Natural killer cell treated with Interleukin-12 subunit alpha and Interleukin-12 subunit beta and Interleukin-15 and Interleukin-18, amount 100 ng/mL, for 72 hours (primary cell): ENCODE data around the gene LGALS14. TPM values are rescaled to one million over a fixed set of nuclear protein-coding genes. Genes with fewer than 3 reads are reported as not detected.
"Not testable (repeated sequence)": the region's sequence is repeated elsewhere in the genome, so short reads cannot be mapped to it uniquely, and the experiment has no call there.

Experiments
- ATAC-seq, 2 donors: fragments of 150-1000 bp; cut with Tn5 transposase in 1 of 2; sonication (Bioruptor Pico), chemical (Tn5 transposase) in 1 of 2; 2 replicates each; pipeline ENCODE4 v1.10.0; 2021
- DNase-seq: peaks from one replicate; pipeline ENCODE4 v3.0.0; 2022; ENCODE audit warnings: low spot score
- H3K27ac Mint-ChIP-seq, 2 donors: 1 replicate in 1 of 2; 2 replicates in 1 of 2; pipeline ENCODE4 v1.8.0; 2022; ENCODE audit warnings: mixed read lengths in 2 of 2, mild to moderate bottlenecking in 1 of 2, moderate library complexity in 1 of 2
- H3K27me3 Mint-ChIP-seq, 2 donors: 1 replicate in 1 of 2; 2 replicates in 1 of 2; pipeline ENCODE4 v1.8.0; 2022; ENCODE audit warnings: mixed read lengths in 2 of 2
- H3K36me3 Mint-ChIP-seq: one replicate; pipeline ENCODE4 v1.8.0; 2022; ENCODE audit warnings: mixed read lengths
- H3K4me1 Mint-ChIP-seq, 2 donors: 1 replicate in 1 of 2; 2 replicates in 1 of 2; pipeline ENCODE4 v1.8.0; 2022; ENCODE audit warnings: low read depth in 2 of 2, mixed read lengths in 2 of 2, mild to moderate bottlenecking in 1 of 2
- H3K4me3 Mint-ChIP-seq: one replicate; pipeline ENCODE4 v1.8.0; 2022; ENCODE audit warnings: mixed read lengths
- H3K9me3 Mint-ChIP-seq: 2 replicates; pipeline ENCODE4 v1.8.0; 2022; ENCODE audit warnings: mixed read lengths
- total RNA-seq, 2 donors: library from RNA; stranded (reverse); gene quantifications; one replicate each; pipeline ENCODE4 v1.2.3, GENCODE V29; 2022

Gene LGALS14
- total RNA-seq, 2 donors from 2014 or later = not detected

DNA sequence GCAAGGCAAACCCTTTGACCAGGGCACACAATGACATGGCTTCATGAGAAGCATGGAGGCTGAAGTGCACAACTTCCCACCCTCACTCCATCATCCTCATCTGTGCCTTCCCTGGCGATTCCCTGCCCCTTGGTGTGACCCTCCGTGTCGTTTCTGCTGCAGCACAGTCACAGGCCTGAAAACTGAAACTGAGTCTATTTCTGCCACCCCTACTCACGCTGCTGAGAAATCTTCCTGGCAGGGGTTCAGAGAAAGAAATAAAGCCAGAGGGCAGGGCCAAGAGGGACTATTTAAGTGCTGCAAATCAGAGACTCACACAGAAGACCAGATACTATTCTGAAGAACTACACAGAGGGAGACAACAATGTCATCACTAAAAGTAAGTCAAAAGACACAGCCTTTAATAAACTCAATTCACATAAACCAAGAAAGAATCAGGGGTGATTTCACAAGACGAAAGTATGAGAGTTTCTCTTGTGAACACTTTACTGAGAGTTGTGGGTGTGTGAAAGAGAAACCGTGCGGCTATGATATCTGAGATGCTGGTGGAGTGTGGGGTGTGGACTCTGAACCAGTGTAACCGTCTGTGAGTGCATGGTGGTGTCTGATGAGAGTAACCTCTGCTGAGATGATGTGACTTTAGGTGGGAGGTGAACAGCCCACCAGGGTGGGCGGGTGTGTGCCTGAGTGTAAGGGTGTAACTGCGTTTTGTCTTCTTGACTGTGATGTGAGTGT lies 25.1 kb upstream of the LGALS14 start:
- ATAC-seq (peak; percentile 40 to 85), DNase-seq (no peak)
- Mint-ChIP-seq H3K4me3 (peak overlapping the region; percentile 69), H3K27me3 (peaks cover 0 to 32% of the 10 kb centered on the region in 2 donors), H3K9me3 (no peaks in the 10 kb centered on the region), H3K27ac (peak overlapping the region; percentile 18 to 63), H3K4me1 (peaks cover 24 to 39% of the 10 kb centered on the region in 2 donors), H3K36me3 (no peaks in the 10 kb centered on the region)

DNA sequence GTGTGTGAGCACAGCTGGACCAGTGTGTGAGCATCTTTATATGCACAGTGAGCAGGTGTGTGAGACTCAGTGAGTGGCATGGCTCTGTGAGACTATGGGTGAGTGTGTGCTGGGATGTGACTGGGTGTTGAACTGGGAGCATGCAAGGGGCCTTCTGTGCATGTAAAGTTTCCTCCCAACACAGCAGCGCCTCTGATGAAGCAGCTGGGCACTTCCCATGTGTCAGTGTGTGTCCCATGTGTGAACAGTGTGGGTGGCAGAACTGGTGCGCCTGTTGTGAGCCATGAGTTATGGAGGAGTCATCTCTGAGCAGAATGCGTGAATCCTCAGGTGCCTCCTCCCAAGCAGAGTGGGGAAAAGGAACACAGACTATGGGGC lies 24.5 kb upstream of the LGALS14 start:
- Mint-ChIP-seq H3K9me3 (no peaks in the 10 kb centered on the region), H3K27ac (peak overlapping the region; percentile 18 to 63), H3K4me1 (peaks cover 24 to 39% of the 10 kb centered on the region in 2 donors)

DNA sequence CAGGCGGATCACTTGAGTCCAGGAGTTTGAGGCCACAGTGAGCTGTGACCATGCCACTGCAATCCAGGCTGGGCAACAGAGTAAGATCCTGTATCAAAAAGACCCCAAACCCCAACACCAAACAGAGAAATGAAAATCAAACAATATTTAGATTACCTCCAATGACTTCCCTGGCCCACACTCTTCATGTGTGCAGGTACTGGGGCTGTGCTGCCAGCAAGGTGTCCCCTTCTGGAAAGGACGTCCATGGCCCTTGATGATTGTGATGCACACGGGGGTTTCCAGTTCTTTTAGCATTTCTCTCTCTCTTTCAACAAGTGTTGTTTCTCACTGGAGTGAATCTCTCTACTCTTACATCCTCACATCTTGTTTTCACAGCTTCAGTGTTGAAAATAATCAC lies 23.7 kb upstream of the LGALS14 start:
- Mint-ChIP-seq H3K4me3 (no peak overlapping the region), H3K4me1 (peaks cover 21 to 33% of the 10 kb centered on the region in 2 donors), H3K36me3 (no peaks in the 10 kb centered on the region), H3K27ac (no peak overlapping the region), H3K9me3 (no peaks in the 10 kb centered on the region), H3K27me3 (peaks cover 0 to 26% of the 10 kb centered on the region in 2 donors)
- ATAC-seq = no peak
- DNase-seq = no peak

More for the DNA sequence above, 24.5 kb upstream of the LGALS14 start:
- DNase-seq (no peak), ATAC-seq (peak; percentile 21 to 37)
- Mint-ChIP-seq H3K36me3 (no peaks in the 10 kb centered on the region), H3K27me3 (peaks cover 0 to 32% of the 10 kb centered on the region in 2 donors), H3K4me3 (peak overlapping the region; percentile 69)

DNA sequence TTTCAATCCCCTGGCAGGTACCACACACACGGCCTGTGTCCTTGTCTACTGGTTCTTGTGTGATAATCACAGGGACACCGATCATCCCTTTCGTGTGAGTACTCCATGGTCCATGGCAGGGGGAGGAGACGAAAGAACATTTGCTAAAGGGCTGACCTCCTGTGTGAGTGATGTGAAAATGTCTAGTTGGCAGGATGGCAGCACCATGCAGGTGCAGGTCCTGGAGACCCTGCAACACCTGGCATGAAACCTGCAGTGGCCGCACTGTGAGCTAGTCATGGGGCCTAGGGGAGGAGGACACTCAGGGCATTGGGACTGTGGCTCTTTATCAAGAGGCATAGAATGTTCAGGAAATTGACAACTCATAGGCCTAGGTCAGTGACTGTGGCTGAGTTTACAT lies 22.9 kb upstream of the LGALS14 start:
- H3K4me1 Mint-ChIP-seq = peaks cover 14 to 26% of the 10 kb centered on the region in 2 donors
- H3K9me3 Mint-ChIP-seq = no peaks in the 10 kb centered on the region
- H3K4me3 Mint-ChIP-seq = no peak overlapping the region
- H3K27me3 Mint-ChIP-seq = peaks cover 0 to 22% of the 10 kb centered on the region in 2 donors
- ATAC-seq (no peak), DNase-seq (no peak)
- no peaks in the 10 kb centered on the region for H3K36me3 Mint-ChIP-seq
- H3K27ac Mint-ChIP-seq = no peak overlapping the region

DNA sequence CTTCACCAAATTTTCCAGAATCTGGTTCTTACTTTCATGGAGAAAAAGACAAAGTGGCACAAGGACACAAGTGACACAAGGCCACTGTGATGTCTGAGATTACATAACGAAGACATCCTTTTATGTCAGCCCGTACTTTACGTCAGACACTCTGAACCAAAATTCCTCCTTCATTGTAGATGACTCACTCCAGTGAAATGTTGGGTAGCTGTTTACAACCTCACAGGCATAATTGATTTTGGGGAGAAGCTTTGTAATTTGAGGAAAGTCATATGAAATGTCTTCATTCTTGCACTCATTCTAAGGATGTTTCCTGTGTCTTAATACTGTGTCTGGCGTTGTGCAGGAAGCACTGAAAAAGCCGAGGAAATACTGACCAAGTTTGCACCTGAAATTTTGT lies 20.0 kb upstream of the LGALS14 start:
- H3K27ac Mint-ChIP-seq = no peak overlapping the region
- H3K4me1 Mint-ChIP-seq = peaks cover 5 to 11% of the 10 kb centered on the region in 2 donors
- ATAC-seq (no peak), DNase-seq (no peak)
- H3K27me3 Mint-ChIP-seq = peaks cover 7 to 21% of the 10 kb centered on the region in 2 donors
- H3K4me3 Mint-ChIP-seq = no peak overlapping the region
- H3K9me3 Mint-ChIP-seq = no peaks in the 10 kb centered on the region
- H3K36me3 Mint-ChIP-seq = no peaks in the 10 kb centered on the region

DNA sequence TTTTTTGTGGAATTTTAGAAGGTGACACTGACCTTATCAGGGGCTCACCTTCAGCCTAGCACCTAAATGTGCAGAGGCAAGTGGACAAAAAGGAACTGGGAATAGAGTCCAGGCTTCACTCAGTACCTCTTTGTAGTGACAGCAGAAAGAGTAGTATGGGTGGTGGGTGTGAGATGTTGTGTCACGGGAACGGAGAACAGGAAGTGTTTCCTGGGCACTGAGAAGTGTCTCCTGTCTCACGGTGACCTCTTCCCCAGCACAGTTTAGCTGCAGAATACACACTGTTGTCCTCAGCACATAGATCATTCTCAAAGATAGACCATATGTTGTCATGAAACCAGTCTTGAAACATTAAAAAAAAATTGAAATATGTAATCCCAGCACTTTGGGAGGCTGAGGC lies 17.5 kb upstream of the LGALS14 start:
- Mint-ChIP-seq H3K27me3 (peaks cover 23 to 26% of the 10 kb centered on the region in 2 donors), H3K4me1 (no peaks in the 10 kb centered on the region), H3K27ac (no peak overlapping the region), H3K4me3 (no peak overlapping the region), H3K9me3 (no peaks in the 10 kb centered on the region), H3K36me3 (no peaks in the 10 kb centered on the region)
- ATAC-seq = no peak
- DNase-seq = no peak

DNA sequence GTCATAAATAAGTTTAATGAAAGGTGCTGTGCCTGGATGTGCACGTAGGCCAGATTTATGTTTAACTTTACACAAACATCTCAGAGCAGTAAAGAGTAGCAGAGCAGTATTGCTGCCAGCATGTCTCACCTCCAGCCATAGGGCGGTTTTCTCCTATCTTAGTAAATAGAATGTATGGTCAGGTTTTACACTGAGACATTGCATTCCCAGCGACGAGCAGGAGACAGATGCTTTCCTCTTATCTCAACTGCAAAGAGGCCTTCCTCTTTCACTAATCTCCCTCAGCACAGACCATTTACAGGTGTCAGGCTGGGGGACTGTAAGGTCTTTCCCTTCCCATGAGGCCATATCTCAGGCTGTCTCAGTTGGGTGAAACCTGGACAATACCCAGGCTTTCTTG lies 15.6 kb upstream of the LGALS14 start:
- DNase-seq, H3K4me3 Mint-ChIP-seq, H3K36me3 Mint-ChIP-seq, H3K27ac Mint-ChIP-seq, H3K4me1 Mint-ChIP-seq, H3K9me3 Mint-ChIP-seq, ATAC-seq: not testable (repeated sequence)
- H3K27me3 Mint-ChIP-seq = peaks cover 29 to 30% of the 10 kb centered on the region in 2 donors

DNA sequence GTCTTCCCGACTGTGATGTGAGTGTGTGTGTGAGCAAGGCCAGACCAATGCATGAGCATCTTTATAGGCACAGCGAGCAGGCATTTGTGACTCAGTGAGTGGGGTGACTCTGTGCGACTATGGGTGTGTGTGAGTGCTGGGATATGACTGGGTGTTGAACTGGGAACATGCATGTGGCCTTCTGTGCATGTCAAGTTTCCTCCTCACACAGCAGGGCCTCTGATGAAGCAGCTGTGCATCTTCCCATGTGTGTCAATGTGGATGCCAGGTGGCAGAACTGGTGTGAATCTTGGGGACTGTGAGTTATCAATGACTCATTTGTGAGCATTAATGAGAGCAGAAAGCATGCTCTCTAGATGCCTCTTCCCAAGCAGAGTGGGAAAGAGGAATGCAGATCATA lies 12.1 kb upstream of the LGALS14 start:
- peaks cover 35 to 48% of the 10 kb centered on the region in 2 donors for H3K27me3 Mint-ChIP-seq
- no peak for DNase-seq
- no peak overlapping the region for H3K4me3 Mint-ChIP-seq
- peak in 1 of 2 donors; percentile 38 for ATAC-seq
- H3K36me3 Mint-ChIP-seq = no peaks in the 10 kb centered on the region
- H3K9me3 Mint-ChIP-seq = no peaks in the 10 kb centered on the region
- no peak overlapping the region for H3K27ac Mint-ChIP-seq
- no peaks in the 10 kb centered on the region for H3K4me1 Mint-ChIP-seq

DNA sequence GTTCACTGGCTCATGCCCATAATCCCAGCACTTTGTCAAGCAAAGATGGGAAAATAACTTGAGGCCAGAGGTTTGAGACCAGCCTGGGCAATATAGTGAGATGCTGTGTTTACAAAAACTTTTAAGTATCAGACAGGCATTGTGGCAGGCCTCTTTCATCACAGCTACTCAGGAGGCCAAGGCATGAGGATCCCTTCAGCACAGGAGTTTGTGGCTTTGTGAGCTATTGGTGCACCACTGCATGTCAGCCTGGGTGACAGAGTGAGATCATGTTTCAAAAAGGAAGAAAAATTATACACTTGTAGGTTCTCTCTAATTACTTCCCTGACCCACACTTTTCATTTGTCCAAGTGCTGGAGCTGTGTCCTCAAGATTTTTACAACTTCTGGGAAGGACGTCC lies 11.5 kb upstream of the LGALS14 start:
- no peak for ATAC-seq
- H3K4me3 Mint-ChIP-seq = no peak overlapping the region
- H3K27me3 Mint-ChIP-seq = peaks cover 36 to 47% of the 10 kb centered on the region in 2 donors

DNA sequence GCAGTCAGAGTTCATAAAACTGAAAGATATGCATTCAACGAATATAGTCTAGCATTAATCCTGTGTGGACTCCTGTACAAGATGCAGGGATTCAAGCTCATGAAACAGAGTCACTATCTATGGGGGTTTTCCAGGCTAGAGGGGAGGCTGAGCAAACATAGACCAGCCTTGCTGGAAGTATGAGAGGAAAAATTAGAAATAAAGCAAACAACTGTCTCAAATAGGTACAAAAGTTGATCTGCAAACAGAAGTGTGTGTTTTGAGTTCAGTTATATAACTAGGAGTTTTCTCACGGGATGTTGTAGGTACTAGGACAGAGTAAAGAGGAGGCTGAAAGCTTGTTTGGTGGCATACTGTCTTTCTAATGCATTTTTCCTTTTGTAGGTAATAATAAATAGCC lies 8.5 kb upstream of the LGALS14 start:
- H3K27me3 Mint-ChIP-seq = peaks cover 34 to 54% of the 10 kb centered on the region in 2 donors
- no peak for ATAC-seq

More for the DNA sequence above, 11.5 kb upstream of the LGALS14 start:
- no peaks in the 10 kb centered on the region for H3K4me1 Mint-ChIP-seq
- no peaks in the 10 kb centered on the region for H3K36me3 Mint-ChIP-seq
- H3K9me3 Mint-ChIP-seq = no peaks in the 10 kb centered on the region
- no peak overlapping the region for H3K27ac Mint-ChIP-seq
- DNase-seq = no peak

DNA sequence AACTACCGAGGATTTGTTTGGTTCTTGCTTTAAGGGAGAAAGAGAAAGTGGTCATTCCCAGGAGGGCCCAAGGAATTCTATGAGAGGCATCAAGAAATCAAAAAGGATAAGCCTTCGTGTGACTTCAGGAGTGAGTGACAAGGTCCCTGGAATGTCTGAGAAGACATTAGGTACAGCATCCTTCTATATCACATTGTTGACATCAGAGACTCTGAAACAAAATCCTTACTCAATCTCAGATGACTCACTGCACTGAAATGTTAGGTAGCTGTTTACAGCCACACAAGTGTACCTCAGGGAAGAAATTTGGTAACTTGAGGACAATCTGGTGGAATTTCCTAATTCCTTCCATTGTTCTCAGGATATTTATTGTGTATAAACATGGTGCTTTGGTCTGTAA lies 7.9 kb upstream of the LGALS14 start:
- no peak overlapping the region for H3K4me3 Mint-ChIP-seq
- no peaks in the 10 kb centered on the region for H3K9me3 Mint-ChIP-seq
- H3K27ac Mint-ChIP-seq = no peak overlapping the region
- H3K27me3 Mint-ChIP-seq = peaks cover 30 to 56% of the 10 kb centered on the region in 2 donors
- ATAC-seq = no peak
- no peaks in the 10 kb centered on the region for H3K36me3 Mint-ChIP-seq
- no peaks in the 10 kb centered on the region for H3K4me1 Mint-ChIP-seq
- no peak for DNase-seq

More for the DNA sequence above, 8.5 kb upstream of the LGALS14 start:
- Mint-ChIP-seq H3K9me3 (no peaks in the 10 kb centered on the region), H3K36me3 (no peaks in the 10 kb centered on the region), H3K27ac (no peak overlapping the region), H3K4me1 (no peaks in the 10 kb centered on the region), H3K4me3 (no peak overlapping the region)
- DNase-seq = no peak

DNA sequence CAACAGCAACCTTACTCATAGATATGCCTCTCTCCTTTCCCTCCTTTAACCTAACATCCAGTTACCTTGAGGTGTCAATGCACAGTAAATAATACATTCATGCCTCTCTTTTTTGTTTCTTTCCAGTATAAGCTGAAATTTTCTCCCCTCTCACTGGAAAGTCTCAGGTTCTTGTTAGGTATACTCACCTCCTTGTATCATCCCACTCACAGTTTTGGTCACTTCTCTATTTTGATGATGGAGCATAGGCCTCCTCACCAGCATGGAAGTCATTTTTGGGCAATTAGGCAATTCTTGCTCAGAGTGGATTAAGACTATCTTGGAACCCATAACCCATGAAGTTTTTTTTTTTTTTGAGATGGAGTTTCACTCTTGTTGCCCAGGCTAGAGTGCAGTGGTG lies 5.7 kb upstream of the LGALS14 start:
- DNase-seq (no peak), ATAC-seq (no peak)
- Mint-ChIP-seq H3K4me3 (no peak overlapping the region), H3K27ac (no peak overlapping the region), H3K4me1 (no peaks in the 10 kb centered on the region), H3K9me3 (no peaks in the 10 kb centered on the region), H3K27me3 (peaks cover 24 to 64% of the 10 kb centered on the region in 2 donors), H3K36me3 (no peaks in the 10 kb centered on the region)

DNA sequence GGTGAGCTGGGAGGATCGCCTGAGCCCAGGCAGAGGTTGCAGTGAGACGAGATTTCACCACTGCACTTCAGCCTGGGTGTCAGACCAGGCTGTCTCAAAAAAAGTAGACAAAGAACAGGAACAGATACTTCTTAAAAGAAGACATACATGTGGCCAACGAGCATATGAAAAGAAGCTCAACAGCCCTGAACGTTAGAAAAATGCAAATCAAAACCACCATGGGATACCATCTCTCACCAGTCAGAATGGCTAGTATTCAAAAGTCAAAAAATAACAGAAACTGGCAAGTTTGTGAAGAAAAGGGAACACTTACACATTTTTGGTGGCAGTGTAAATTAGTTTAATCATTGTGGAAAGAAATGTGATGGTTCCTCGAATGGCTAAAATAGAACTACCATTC lies 3.0 kb upstream of the LGALS14 start:
- no peaks in the 10 kb centered on the region for H3K36me3 Mint-ChIP-seq
- ATAC-seq = no peak
- H3K9me3 Mint-ChIP-seq = no peaks in the 10 kb centered on the region
- H3K27me3 Mint-ChIP-seq = peaks cover 23 to 49% of the 10 kb centered on the region in 2 donors
- no peak overlapping the region for H3K4me3 Mint-ChIP-seq
- peaks cover 18 to 20% of the 10 kb centered on the region in 2 donors for H3K4me1 Mint-ChIP-seq
- no peak overlapping the region for H3K27ac Mint-ChIP-seq
- DNase-seq = no peak

DNA sequence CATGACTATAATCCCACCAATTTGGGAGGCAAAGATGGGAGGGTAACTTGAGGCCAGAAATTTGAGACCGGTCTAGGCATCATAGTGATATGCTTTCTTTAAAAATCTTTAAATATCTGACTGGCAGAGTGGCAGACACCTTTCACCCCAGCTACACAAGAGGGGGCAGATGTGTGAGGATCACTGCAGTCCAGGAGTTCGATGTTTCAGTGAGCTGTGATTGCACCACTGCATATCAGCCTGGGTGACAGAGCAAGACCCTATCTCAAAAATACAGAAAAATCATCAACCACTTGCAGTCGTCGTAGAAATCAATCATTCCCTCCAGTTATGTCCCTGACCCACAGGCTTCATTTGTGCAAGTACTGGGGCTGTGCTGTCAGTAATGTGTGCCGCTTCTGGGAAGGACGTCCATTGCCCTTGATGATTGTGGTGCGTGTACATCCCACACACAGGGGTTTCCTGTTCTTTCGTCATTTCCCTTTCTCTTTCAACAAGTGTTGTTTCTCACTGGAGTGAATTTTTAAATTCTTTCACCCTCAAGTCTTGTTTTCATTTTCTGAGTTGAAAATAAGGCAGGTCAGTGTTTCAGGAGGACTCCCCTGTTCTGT lies 1.4 kb downstream of the LGALS14 start:
- Mint-ChIP-seq H3K4me3 (peak overlapping the region; percentile 44), H3K27ac (peak overlapping the region; percentile 26 to 50), H3K4me1 (peaks cover 21 to 26% of the 10 kb centered on the region in 2 donors)

More for the DNA sequence above, 1.4 kb downstream of the LGALS14 start:
- ATAC-seq (peak; percentile 76 to 77), DNase-seq (no peak)
- Mint-ChIP-seq H3K36me3 (no peaks in the 10 kb centered on the region), H3K9me3 (no peaks in the 10 kb centered on the region), H3K27me3 (peaks cover 22 to 29% of the 10 kb centered on the region in 2 donors)
